ENCODE measurements around the gene USP38.

GRCh38 chr4:143240939-143241679 lies 56.4 kb downstream of the USP38 start:
- TF ChIP-seq CTCF (IDR thresholded peaks at IDR 0.05 in 8 of 11, conservative IDR thresholded peaks at IDR 0.05 in 3 of 11) (no peak), POLR2A (IDR thresholded peaks at IDR 0.05) (no peak)
